SK-N-SH (cell line): ENCODE measurements around the gene C20orf141. TPM values are rescaled to one million over a fixed set of nuclear protein-coding genes. Genes with fewer than 3 reads are reported as not detected.

Source experiments
- CTCF ChIA-PET: fragments of 300-600, 350-600 bp; formaldehyde crosslinking; extraction: SDS; loops from one replicate; lab custom pipeline; 2021; lab: Yijun Ruan, JAX
- POLR2A ChIA-PET: fragments of 350-600 bp; sonication (Branson Sonifier 250); formaldehyde crosslinking; extraction: SDS; loops from one replicate; lab custom pipeline; 2020; ENCODE audit warnings: antibody characterized with exemption, inconsistent platforms; lab: Yijun Ruan, JAX
- DNase-seq: peaks from one replicate; pipeline ENCODE4 v3.0.0; 2012
- H2AFZ ChIP-seq: fragments of 200-600 bp; sonication (generic); 2 replicates; pipeline ENCODE4 v1.8.1; 2016; ENCODE audit warnings: antibody characterized with exemption, mild to moderate bottlenecking, low read depth
- H3F3A ChIP-seq: fragments of 200-600 bp; sonication (generic); replicated peaks from 2 replicates; pipeline ENCODE3; 2016; ENCODE audit warnings: antibody characterized with exemption, mild to moderate bottlenecking; ENCODE audit not compliant: insufficient read depth
- H3K27ac ChIP-seq, 2 experiments: fragments of 200-500 bp in 1 of 2; fragments of 200-600 bp in 1 of 2; sonication (Bioruptor generic) in 1 of 2; sonication (generic), shearing (Covaris generic) in 1 of 2; 2 replicates each; pipeline versions ENCODE4 v1.5.1 to v1.6.1; 2014 to 2016; ENCODE audit warnings: low read depth in 2 of 2, inconsistent platforms in 1 of 2, low read length in 1 of 2, mild to moderate bottlenecking in 1 of 2, mixed read lengths in 1 of 2
- H3K27me3 ChIP-seq: fragments of 200-600 bp; sonication (generic), shearing (Covaris generic); 2 replicates; pipeline ENCODE4 v1.6.1; 2016; ENCODE audit warnings: mixed run types; ENCODE audit not compliant: insufficient read depth
- H3K36me3 ChIP-seq, 2 experiments: fragments of 200-500 bp in 1 of 2; fragments of 200-600 bp in 1 of 2; sonication (Bioruptor generic) in 1 of 2; sonication (generic) in 1 of 2; replicated peaks in 1 of 2; 2 replicates each; pipeline versions ENCODE3 to v1.5.1; 2014 to 2016; ENCODE audit warnings: low read length in 1 of 2, mild to moderate bottlenecking in 1 of 2; ENCODE audit not compliant: insufficient read depth in 2 of 2, control insufficient read depth in 1 of 2
- H3K4me1 ChIP-seq, 2 experiments: fragments of 200-500 bp in 1 of 2; fragments of 200-600 bp in 1 of 2; sonication (Bioruptor generic) in 1 of 2; sonication (generic), shearing (Covaris generic) in 1 of 2; 2 replicates each; pipeline versions ENCODE4 v1.5.1 to v1.6.1; 2014 to 2016; ENCODE audit warnings: low read depth in 1 of 2, low read length in 1 of 2, mixed run types in 1 of 2; ENCODE audit not compliant: insufficient read depth in 2 of 2, control insufficient read depth in 1 of 2
- H3K4me2 ChIP-seq: fragments of 200-600 bp; sonication (generic), shearing (Covaris generic); 2 replicates; pipeline ENCODE4 v1.6.1; 2017; ENCODE audit warnings: mixed run types
- H3K4me3 ChIP-seq, 2 experiments: fragments of 200-500 bp in 1 of 2; fragments of 200-600 bp in 1 of 2; sonication (Bioruptor generic) in 1 of 2; sonication (generic), shearing (Covaris generic) in 1 of 2; 2 replicates each; pipeline versions ENCODE4 v1.5.1 to v1.8.1; 2014 to 2016; ENCODE audit warnings: low read depth in 2 of 2, inconsistent platforms in 1 of 2, low read length in 1 of 2, mild to moderate bottlenecking in 1 of 2, mixed read lengths in 1 of 2, moderate library complexity in 1 of 2
- H3K79me2 ChIP-seq: fragments of 200-600 bp; sonication (generic); 2 replicates; pipeline ENCODE4 v1.8.1; 2017; ENCODE audit warnings: mild to moderate bottlenecking; ENCODE audit not compliant: insufficient read depth
- H3K9ac ChIP-seq: fragments of 200-600 bp; sonication (generic); 2 replicates; pipeline ENCODE4 v1.6.1; 2017; ENCODE audit warnings: mixed run types
- H3K9me2 ChIP-seq: fragments of 200-600 bp; sonication (generic); 2 replicates; pipeline ENCODE4 v1.6.1; 2017; ENCODE audit warnings: mixed run types
- H3K9me3 ChIP-seq: fragments of 200-600 bp; sonication (generic); 2 replicates; pipeline ENCODE4 v1.6.1; 2017; ENCODE audit warnings: mixed run types, mild to moderate bottlenecking, moderate library complexity
- H4K20me1 ChIP-seq: fragments of 200-600 bp; sonication (generic); 2 replicates; pipeline ENCODE4 v1.6.1; 2017; ENCODE audit warnings: mild to moderate bottlenecking, mixed run types; ENCODE audit not compliant: insufficient read depth
- ELF1 ChIP-seq: IDR thresholded peaks from 2 replicates; pipeline ENCODE4 v1.4.0; 2012
- EP300 ChIP-seq, 2 experiments: IDR thresholded peaks; 2 replicates each; pipeline versions ENCODE4 v1.4.0 to v1.6.1; 2012; ENCODE audit warnings: borderline replicate concordance in 1 of 2, low read depth in 1 of 2, low read length in 1 of 2
- EZH2phosphoT487 ChIP-seq: fragments of 200-600 bp; sonication (generic); IDR thresholded peaks from 2 replicates; pipeline ENCODE4 v1.6.1; 2017; ENCODE audit warnings: low read depth, mixed run types, mild to moderate bottlenecking, antibody characterized with exemption, moderate library complexity, borderline replicate concordance
- FOXM1 ChIP-seq: IDR thresholded peaks from 2 replicates; pipeline ENCODE4 v1.4.0; 2012; ENCODE audit warnings: low read depth, mild to moderate bottlenecking
- GABPA ChIP-seq: IDR thresholded peaks from 2 replicates; pipeline ENCODE4 v1.4.0; 2012; ENCODE audit warnings: low read depth, mild to moderate bottlenecking
- MEF2A ChIP-seq: IDR thresholded peaks from 2 replicates; pipeline ENCODE4 v1.4.0; 2012; ENCODE audit warnings: low read depth, borderline replicate concordance
- NRF1 ChIP-seq: IDR thresholded peaks from 2 replicates; pipeline ENCODE4 v1.6.1; 2012; ENCODE audit warnings: low read depth, mild to moderate bottlenecking, low read length
- POLR2AphosphoS5 ChIP-seq: IDR thresholded peaks from 2 replicates; pipeline ENCODE4 v1.6.1; 2012; ENCODE audit warnings: low read depth, low read length
- RAD21 ChIP-seq: IDR thresholded peaks from 2 replicates; pipeline ENCODE4 v1.6.1; 2012; ENCODE audit warnings: mild to moderate bottlenecking, low read length
- RCOR1 ChIP-seq: fragments of 150-350 bp; IDR thresholded peaks from 2 replicates; pipeline ENCODE4 v1.6.1; 2017; ENCODE audit warnings: antibody characterized with exemption, low read length
- RFX5 ChIP-seq: IDR thresholded peaks from 2 replicates; pipeline ENCODE4 v1.6.1; 2012; ENCODE audit warnings: mild to moderate bottlenecking, improper control_type of control experiment, low read length
- RXRA ChIP-seq: IDR thresholded peaks from 2 replicates; pipeline ENCODE4 v1.4.0; 2012; ENCODE audit warnings: low read depth, mild to moderate bottlenecking, borderline replicate concordance
- SMC3 ChIP-seq: IDR thresholded peaks from 2 replicates; pipeline ENCODE4 v1.6.1; 2012; ENCODE audit warnings: low read depth, low read length, improper control_type of control experiment
- TEAD4 ChIP-seq: IDR thresholded peaks from 2 replicates; pipeline ENCODE4 v1.4.0; 2012; ENCODE audit warnings: mild to moderate bottlenecking, borderline replicate concordance; ENCODE audit not compliant: insufficient read depth
- WGBS: methylation state at CpG from one replicate; pipeline ENCODE4 v1.1.6; 2017; ENCODE audit warnings: low lambda C conversion rate; 5-methylcytosine and 5-hydroxymethylcytosine counted together
- polyA plus RNA-seq, 3 experiments: library from polyadenylated mRNA; depleted of rRNA; stranded (reverse); fragments of >200 nt; gene quantifications; 2 replicates each; pipeline ENCODE4 v1.2.3, GENCODE V29; 2012
- TF ChIP-seq, protein P1 (sequence below): IDR thresholded peaks from 2 replicates; pipeline ENCODE4 v1.4.0; 2012; ENCODE audit warnings: low read depth, borderline replicate concordance
- TF ChIP-seq, protein P2 (sequence below): fragments of 200-600 bp; sonication (generic); IDR thresholded peaks from 2 replicates; pipeline ENCODE4 v1.6.1; 2017; ENCODE audit warnings: antibody characterized with exemption, mild to moderate bottlenecking, moderate library complexity
- TF ChIP-seq, protein P3 (sequence below): IDR thresholded peaks from 2 replicates; pipeline ENCODE4 v1.4.0; 2012; ENCODE audit warnings: low read depth, borderline replicate concordance

The C20orf141 gene
- polyA plus RNA-seq, 1 of the 3 experiments (the other 2 are of a cell fraction), result 1.2 TPM

DNA sequence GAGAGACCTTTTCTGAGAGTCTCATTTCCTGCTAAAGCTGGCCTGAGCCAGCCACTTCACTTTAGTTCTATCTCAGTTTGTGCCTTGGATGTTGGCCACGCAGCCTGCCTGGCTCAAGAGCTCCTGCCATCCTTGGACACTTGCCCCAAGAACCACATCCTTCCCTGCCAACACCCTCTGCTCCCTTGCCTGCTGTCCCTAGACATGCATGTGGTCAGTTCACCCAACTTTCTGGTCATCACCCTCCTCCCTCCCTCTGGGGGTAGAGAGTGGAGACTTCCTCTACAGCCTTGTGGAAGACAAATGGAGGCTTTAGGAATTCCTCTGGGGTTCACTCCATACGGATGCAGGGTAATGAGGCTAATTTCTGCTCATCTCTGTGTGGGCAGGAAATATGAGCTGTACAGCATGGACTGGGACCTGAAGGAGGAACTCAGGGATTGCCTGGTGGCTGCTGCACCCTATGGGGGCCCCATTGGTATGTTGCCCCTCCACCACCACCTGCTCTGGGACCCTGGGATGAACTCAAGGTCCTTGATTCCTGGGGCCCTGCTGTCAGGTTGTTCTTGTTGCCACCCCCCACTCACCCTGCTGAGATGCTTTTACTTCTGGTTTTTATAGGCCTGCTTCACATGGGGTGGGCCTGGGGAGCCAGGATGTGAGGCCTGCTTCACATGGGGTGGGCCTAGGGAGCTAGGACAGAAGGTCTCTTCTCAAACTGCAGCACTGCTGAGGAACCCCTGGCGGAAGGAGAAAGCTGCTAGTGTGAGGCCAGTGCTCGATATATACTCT lies 44.7 kb downstream of the C20orf141 start (continued):
- TF ChIP-seq, protein P1, sequence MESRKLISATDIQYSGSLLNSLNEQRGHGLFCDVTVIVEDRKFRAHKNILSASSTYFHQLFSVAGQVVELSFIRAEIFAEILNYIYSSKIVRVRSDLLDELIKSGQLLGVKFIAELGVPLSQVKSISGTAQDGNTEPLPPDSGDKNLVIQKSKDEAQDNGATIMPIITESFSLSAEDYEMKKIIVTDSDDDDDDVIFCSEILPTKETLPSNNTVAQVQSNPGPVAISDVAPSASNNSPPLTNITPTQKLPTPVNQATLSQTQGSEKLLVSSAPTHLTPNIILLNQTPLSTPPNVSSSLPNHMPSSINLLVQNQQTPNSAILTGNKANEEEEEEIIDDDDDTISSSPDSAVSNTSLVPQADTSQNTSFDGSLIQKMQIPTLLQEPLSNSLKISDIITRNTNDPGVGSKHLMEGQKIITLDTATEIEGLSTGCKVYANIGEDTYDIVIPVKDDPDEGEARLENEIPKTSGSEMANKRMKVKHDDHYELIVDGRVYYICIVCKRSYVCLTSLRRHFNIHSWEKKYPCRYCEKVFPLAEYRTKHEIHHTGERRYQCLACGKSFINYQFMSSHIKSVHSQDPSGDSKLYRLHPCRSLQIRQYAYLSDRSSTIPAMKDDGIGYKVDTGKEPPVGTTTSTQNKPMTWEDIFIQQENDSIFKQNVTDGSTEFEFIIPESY, result no peak
- TF ChIP-seq EP300 (IDR thresholded peaks at IDR 0.05; ENCODE audit: borderline replicate concordance in 1 of 2, low read depth in 1 of 2, low read length in 1 of 2), result no peak
- no peak for TF ChIP-seq MEF2A

DNA sequence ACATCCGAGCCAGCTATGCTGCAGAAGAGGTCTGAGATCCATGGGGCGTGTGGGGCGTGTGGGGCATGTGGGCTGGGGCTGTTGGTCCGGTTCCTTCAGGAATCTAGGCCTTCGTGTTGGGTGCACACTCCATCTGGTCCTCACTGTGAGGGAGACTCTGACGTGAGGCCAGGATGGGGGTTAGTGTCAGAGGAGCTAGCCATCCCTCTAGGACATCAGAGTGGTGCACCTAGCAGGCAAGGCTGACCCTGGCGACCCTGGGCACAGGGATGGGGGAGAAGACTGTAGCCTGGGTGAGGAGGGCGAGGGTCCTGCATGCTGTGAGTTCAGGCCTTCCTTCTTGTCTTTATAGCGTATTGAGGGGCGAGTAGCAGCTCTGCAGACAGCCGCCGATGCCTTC lies 49.8 kb downstream of the C20orf141 start:
- H3K79me2 ChIP-seq, result no peaks in the 10 kb centered on the region
- no peaks in the 10 kb centered on the region for H3K4me1 ChIP-seq
- WGBS, result 95% methylated on average over 8 of the region's 12 CpGs
- no peaks in the 10 kb centered on the region for H3K9me3 ChIP-seq
- H3K9ac ChIP-seq, result no peak overlapping the region
- H3K4me2 ChIP-seq, result no peak overlapping the region
- DNase-seq, result no peak
- POLR2A ChIA-PET, result interaction anchor here (0.6 kb wide), 1 partner anchor 94 kb away, joined by 3 read pairs; no protein-coding TSS in a partner anchor
- TF ChIP-seq RAD21 (no peak), RXRA (no peak), NRF1 (no peak), SMC3 (no peak), EZH2phosphoT487 (no peak), TEAD4 (no peak), RCOR1 (no peak), POLR2AphosphoS5 (no peak), GABPA (no peak), EP300 (IDR thresholded peaks at IDR 0.05; ENCODE audit: borderline replicate concordance in 1 of 2, low read depth in 1 of 2, low read length in 1 of 2) (no peak), RFX5 (no peak), FOXM1 (no peak), ELF1 (no peak)
- TF ChIP-seq, protein P1, result no peak
- TF ChIP-seq, protein P2, sequence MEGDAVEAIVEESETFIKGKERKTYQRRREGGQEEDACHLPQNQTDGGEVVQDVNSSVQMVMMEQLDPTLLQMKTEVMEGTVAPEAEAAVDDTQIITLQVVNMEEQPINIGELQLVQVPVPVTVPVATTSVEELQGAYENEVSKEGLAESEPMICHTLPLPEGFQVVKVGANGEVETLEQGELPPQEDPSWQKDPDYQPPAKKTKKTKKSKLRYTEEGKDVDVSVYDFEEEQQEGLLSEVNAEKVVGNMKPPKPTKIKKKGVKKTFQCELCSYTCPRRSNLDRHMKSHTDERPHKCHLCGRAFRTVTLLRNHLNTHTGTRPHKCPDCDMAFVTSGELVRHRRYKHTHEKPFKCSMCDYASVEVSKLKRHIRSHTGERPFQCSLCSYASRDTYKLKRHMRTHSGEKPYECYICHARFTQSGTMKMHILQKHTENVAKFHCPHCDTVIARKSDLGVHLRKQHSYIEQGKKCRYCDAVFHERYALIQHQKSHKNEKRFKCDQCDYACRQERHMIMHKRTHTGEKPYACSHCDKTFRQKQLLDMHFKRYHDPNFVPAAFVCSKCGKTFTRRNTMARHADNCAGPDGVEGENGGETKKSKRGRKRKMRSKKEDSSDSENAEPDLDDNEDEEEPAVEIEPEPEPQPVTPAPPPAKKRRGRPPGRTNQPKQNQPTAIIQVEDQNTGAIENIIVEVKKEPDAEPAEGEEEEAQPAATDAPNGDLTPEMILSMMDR, result no peak
- TF ChIP-seq, protein P3, sequence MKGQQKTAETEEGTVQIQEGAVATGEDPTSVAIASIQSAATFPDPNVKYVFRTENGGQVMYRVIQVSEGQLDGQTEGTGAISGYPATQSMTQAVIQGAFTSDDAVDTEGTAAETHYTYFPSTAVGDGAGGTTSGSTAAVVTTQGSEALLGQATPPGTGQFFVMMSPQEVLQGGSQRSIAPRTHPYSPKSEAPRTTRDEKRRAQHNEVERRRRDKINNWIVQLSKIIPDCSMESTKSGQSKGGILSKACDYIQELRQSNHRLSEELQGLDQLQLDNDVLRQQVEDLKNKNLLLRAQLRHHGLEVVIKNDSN, result no peak
- TF ChIP-seq, all 33 proteins: peak for 0
- Histone ChIP-seq H3K27me3 (no peaks in the 10 kb centered on the region), H3K4me3 (no peak overlapping the region), H3K27ac (no peak overlapping the region), H3K36me3 (peaks cover 0 to 52% of the 10 kb centered on the region in 2 experiments), H3F3A (peaks cover 4% of the 10 kb centered on the region), H4K20me1 (no peaks in the 10 kb centered on the region), H2AFZ (no peak overlapping the region), H3K9me2 (no peaks in the 10 kb centered on the region)
- CTCF ChIA-PET, result interaction anchor here (1.2 to 1.5 kb wide), 4 partner anchors 8 to 136 kb away, joined by 3 to 6 read pairs (median 4); partner anchors contain the start of gene PTPRA
